H1 (cell line): Measurements from ENCODE around the gene UCKL1. TPM values are rescaled to one million over a fixed set of nuclear protein-coding genes. Genes with fewer than 3 reads are reported as not detected.

ENCODE experiments used
- CBX5 ChIP-seq: fragments of 300-800, 300-1000 bp; sonication (generic); IDR thresholded peaks from 2 replicates; pipeline ENCODE4 v1.7.1; 2016; ENCODE audit warnings: antibody characterized with exemption, low read length, low read depth
- FOSL1 ChIP-seq: IDR thresholded peaks from 2 replicates; pipeline ENCODE4 v1.6.1; 2011; ENCODE audit warnings: mild to moderate bottlenecking, low read depth, low read length, moderate library complexity; ENCODE audit not compliant: insufficient read depth
- KDM1A ChIP-seq: fragments of 200-600, 300-600 bp; sonication (generic); IDR thresholded peaks from 2 replicates; pipeline ENCODE4 v1.7.1; 2016; ENCODE audit warnings: mild to moderate bottlenecking, low read length, borderline replicate concordance
- NANOG ChIP-seq: IDR thresholded peaks from 2 replicates; pipeline ENCODE4 v1.6.1; 2011; ENCODE audit warnings: low read length, low read depth, mild to moderate bottlenecking, inconsistent platforms; ENCODE audit not compliant: insufficient read depth, poor library complexity, severe bottlenecking
- PHF8 ChIP-seq: fragments of 200-600 bp; sonication (generic); conservative IDR thresholded peaks from 2 replicates; pipeline ENCODE4 v1.7.1; 2012; ENCODE audit warnings: low read depth, mild to moderate bottlenecking, inconsistent platforms, low read length, moderate library complexity
- SRF ChIP-seq: IDR thresholded peaks from 2 replicates; pipeline ENCODE4 v1.6.1; 2011; ENCODE audit warnings: mild to moderate bottlenecking, low read depth, low read length, moderate library complexity
- TBP ChIP-seq: IDR thresholded peaks from 2 replicates; pipeline ENCODE4 v1.6.1; 2011; ENCODE audit warnings: low read depth, low read length, improper control_type of control experiment
- polyA plus RNA-seq, 7 experiments: library from polyadenylated mRNA; depleted of rRNA in 3 of 7; stranded (reverse) in 5 of 7; unstranded in 2 of 7; fragments of >200 nt in 5 of 7; fragments of 200-250 nt in 2 of 7; gene quantifications; 1 replicate in 5 of 7; 2 replicates in 1 of 7; 4 replicates in 1 of 7; pipeline versions ENCODE4 v1.2.1 to v1.2.3, GENCODE V29; 2011 to 2013; ENCODE audit warnings: missing spikeins in 2 of 7, mixed read lengths in 2 of 7
- total RNA-seq: library from RNA; stranded (reverse); fragmentation: NEBNext Ultra II Directional; extraction: Animal tissue kit (Norgen Biotek cat#: 25700); gene quantifications from 2 replicates; pipeline ENCODE4 v1.2.1, GENCODE V29; 2021

The UCKL1 gene
- total and polyA plus RNA-seq, 2 of the 8 experiments (the other 6 are each of a cell fraction or from before 2014, with no cell fraction given): 36.5 to 91.2 TPM

GRCh38 chr20:63920226-63920625 is 36.0 kb downstream of the UCKL1 start (continued):
- TF ChIP-seq CBX5 (no peak), NANOG (no peak), TBP (no peak), PHF8 (no peak), KDM1A (no peak), SRF (no peak), FOSL1 (no peak)
